GM23338 (cell line): ENCODE data around the gene BICC1. TPM values are rescaled to one million over a fixed set of nuclear protein-coding genes. Genes with fewer than 3 reads are reported as not detected.

Experiments
- ATAC-seq: fragments of 200-7000 bp; cut with Tn5 transposase; 3 replicates; pipeline ENCODE4 v1.9.1; 2020
- DNase-seq: peaks from one replicate; pipeline ENCODE4 v3.0.0-alpha.2; 2015; ENCODE audit warnings: low spot score
- H2AFZ ChIP-seq: fragments of 200-600 bp; sonication (generic); 2 replicates; pipeline ENCODE4 v1.8.0; 2016; ENCODE audit warnings: antibody characterized with exemption, mild to moderate bottlenecking, moderate library complexity
- H3F3A ChIP-seq: fragments of 200-600 bp; sonication (generic); replicated peaks from 2 replicates; pipeline ENCODE4 v1.8.0; 2017; ENCODE audit warnings: antibody characterized with exemption, mixed run types, low read depth
- H3K27ac ChIP-seq: fragments of 200-600 bp; sonication (generic); 2 replicates; pipeline ENCODE4 v1.6.1; 2016; ENCODE audit warnings: low read depth
- H3K27me3 ChIP-seq: fragments of 200-600 bp; sonication (generic); 2 replicates; pipeline ENCODE4 v1.8.0; 2016; ENCODE audit warnings: mild to moderate bottlenecking, mixed run types, moderate library complexity; ENCODE audit not compliant: insufficient read depth
- H3K36me3 ChIP-seq: fragments of 200-600 bp; sonication (generic); 2 replicates; pipeline ENCODE4 v1.8.0; 2016; ENCODE audit warnings: mild to moderate bottlenecking; ENCODE audit not compliant: insufficient read depth
- H3K4me1 ChIP-seq: fragments of 200-600 bp; sonication (generic); 2 replicates; pipeline ENCODE4 v1.8.0; 2016; ENCODE audit warnings: mild to moderate bottlenecking, moderate library complexity; ENCODE audit not compliant: insufficient read depth
- H3K4me2 ChIP-seq: fragments of 200-600 bp; sonication (generic); 2 replicates; pipeline ENCODE4 v1.7.1; 2017; ENCODE audit warnings: mixed run types
- H3K4me3 ChIP-seq: fragments of 200-600 bp; sonication (generic); 2 replicates; pipeline ENCODE4 v1.6.1; 2016; ENCODE audit warnings: mixed run types
- H3K79me2 ChIP-seq: fragments of 200-600 bp; sonication (generic); replicated peaks from 2 replicates; pipeline ENCODE4 v1.8.0; 2017; ENCODE audit warnings: mild to moderate bottlenecking; ENCODE audit not compliant: insufficient read depth
- H3K9me2 ChIP-seq: fragments of 200-600 bp; sonication (generic); 2 replicates; pipeline ENCODE4 v1.8.0; 2017; ENCODE audit not compliant: insufficient read depth
- H4K20me1 ChIP-seq: fragments of 200-600 bp; sonication (generic); replicated peaks from 2 replicates; pipeline ENCODE4 v1.8.0; 2017; ENCODE audit warnings: mild to moderate bottlenecking; ENCODE audit not compliant: insufficient read depth
- H3K27ac Mint-ChIP-seq: 2 replicates; pipeline ENCODE4 v1.8.0; 2020; ENCODE audit warnings: inconsistent platforms, mild to moderate bottlenecking, moderate library complexity, mixed read lengths
- H3K27me3 Mint-ChIP-seq: 3 replicates; pipeline ENCODE4 v1.8.0; 2022; ENCODE audit warnings: low read depth, mild to moderate bottlenecking, moderate library complexity, mixed read lengths, inconsistent platforms; ENCODE audit not compliant: insufficient read depth, poor library complexity
- H3K36me3 Mint-ChIP-seq: 3 replicates; pipeline ENCODE4 v1.8.0; 2021; ENCODE audit warnings: low read depth, mild to moderate bottlenecking, inconsistent platforms, moderate library complexity, mixed read lengths
- H3K4me1 Mint-ChIP-seq: 3 replicates; pipeline ENCODE4 v1.8.0; 2020; ENCODE audit warnings: mild to moderate bottlenecking, inconsistent platforms, mixed read lengths
- H3K4me3 Mint-ChIP-seq: 3 replicates; pipeline ENCODE4 v1.8.0; 2021; ENCODE audit warnings: moderate library complexity, mild to moderate bottlenecking, inconsistent platforms, mixed read lengths
- H3K9me3 Mint-ChIP-seq: 3 replicates; pipeline ENCODE4 v1.8.0; 2020; ENCODE audit warnings: moderate library complexity, mild to moderate bottlenecking, inconsistent platforms, mixed read lengths
- CREB1 ChIP-seq: fragments of 250-450 bp; sonication (Bioruptor Pico); IDR thresholded peaks from 2 replicates; pipeline ENCODE4 v1.5.0; 2020; ENCODE audit warnings: low read depth, mild to moderate bottlenecking, moderate library complexity
- EZH2 ChIP-seq: fragments of 200-600 bp; sonication (generic); IDR thresholded peaks from one replicate; pipeline ENCODE4 v1.8.0; 2017; ENCODE audit warnings: antibody characterized with exemption, mild to moderate bottlenecking, low read depth; ENCODE audit not compliant: unreplicated experiment
- EZH2phosphoT487 ChIP-seq: fragments of 200-600 bp; sonication (generic); IDR thresholded peaks from one replicate; pipeline ENCODE4 v1.8.1; 2018; ENCODE audit warnings: antibody characterized with exemption; ENCODE audit not compliant: unreplicated experiment
- JUNB ChIP-seq: IDR thresholded peaks from one replicate; pipeline ENCODE4 v1.6.1; 2016; ENCODE audit warnings: antibody characterized with exemption; ENCODE audit not compliant: unreplicated experiment
- NANOG ChIP-seq: IDR thresholded peaks from 2 replicates; pipeline ENCODE4 v1.6.1; 2016; ENCODE audit warnings: antibody characterized with exemption, borderline replicate concordance
- POLR2AphosphoS5 ChIP-seq: IDR thresholded peaks from 2 replicates; pipeline ENCODE4 v1.6.1; 2016; ENCODE audit warnings: antibody characterized with exemption, low read depth
- STAT1 ChIP-seq: IDR thresholded peaks from one replicate; pipeline ENCODE4 v1.6.1; 2016; ENCODE audit warnings: antibody characterized with exemption; ENCODE audit not compliant: unreplicated experiment
- ZNF114 ChIP-seq: fragments of 250-450 bp; sonication (Bioruptor Pico); IDR thresholded peaks from 2 replicates; pipeline ENCODE4 v1.5.0; 2020; ENCODE audit warnings: mild to moderate bottlenecking, moderate library complexity
- ZNF331 ChIP-seq: fragments of 250-450 bp; sonication (Bioruptor Pico); IDR thresholded peaks from 2 replicates; pipeline ENCODE4 v1.5.0; 2020; ENCODE audit warnings: low read depth, mild to moderate bottlenecking, moderate library complexity
- ZNF462 ChIP-seq: fragments of 250-450 bp; sonication (Bioruptor Pico); IDR thresholded peaks from 2 replicates; pipeline ENCODE4 v1.5.0; 2020; ENCODE audit warnings: mild to moderate bottlenecking, moderate library complexity
- polyA plus RNA-seq: library from polyadenylated mRNA; unstranded; fragments of >200 nt; fragmentation: Nextera tagmentation; extraction: Ambion mirVana; gene quantifications from 2 replicates; pipeline ENCODE4 v1.2.1, GENCODE V29; 2016
- total RNA-seq: library from RNA; depleted of rRNA; stranded (reverse); fragments of >200 nt; shearing (Covaris generic); gene quantifications from 2 replicates; pipeline ENCODE4 v1.2.3, GENCODE V29; 2014
- TF ChIP-seq, protein P1 (sequence below): IDR thresholded peaks from one replicate; pipeline ENCODE4 v1.6.1; 2018; ENCODE audit warnings: antibody characterized with exemption; ENCODE audit not compliant: unreplicated experiment
- TF ChIP-seq, protein P2 (sequence below), 2 experiments: fragments of 200-600 bp in 1 of 2; sonication (generic) in 1 of 2; conservative IDR thresholded peaks; 2 replicates each; pipeline versions ENCODE4 v1.5.1 to v1.6.1; 2016 to 2017; ENCODE audit warnings: antibody characterized with exemption in 2 of 2, low read depth in 2 of 2, mild to moderate bottlenecking in 2 of 2, moderate library complexity in 1 of 2

BICC1 gene
- total and polyA plus RNA-seq, 2 experiments from 2014 or later = 1.3 to 2.2 TPM

- TF ChIP-seq, protein P1, sequence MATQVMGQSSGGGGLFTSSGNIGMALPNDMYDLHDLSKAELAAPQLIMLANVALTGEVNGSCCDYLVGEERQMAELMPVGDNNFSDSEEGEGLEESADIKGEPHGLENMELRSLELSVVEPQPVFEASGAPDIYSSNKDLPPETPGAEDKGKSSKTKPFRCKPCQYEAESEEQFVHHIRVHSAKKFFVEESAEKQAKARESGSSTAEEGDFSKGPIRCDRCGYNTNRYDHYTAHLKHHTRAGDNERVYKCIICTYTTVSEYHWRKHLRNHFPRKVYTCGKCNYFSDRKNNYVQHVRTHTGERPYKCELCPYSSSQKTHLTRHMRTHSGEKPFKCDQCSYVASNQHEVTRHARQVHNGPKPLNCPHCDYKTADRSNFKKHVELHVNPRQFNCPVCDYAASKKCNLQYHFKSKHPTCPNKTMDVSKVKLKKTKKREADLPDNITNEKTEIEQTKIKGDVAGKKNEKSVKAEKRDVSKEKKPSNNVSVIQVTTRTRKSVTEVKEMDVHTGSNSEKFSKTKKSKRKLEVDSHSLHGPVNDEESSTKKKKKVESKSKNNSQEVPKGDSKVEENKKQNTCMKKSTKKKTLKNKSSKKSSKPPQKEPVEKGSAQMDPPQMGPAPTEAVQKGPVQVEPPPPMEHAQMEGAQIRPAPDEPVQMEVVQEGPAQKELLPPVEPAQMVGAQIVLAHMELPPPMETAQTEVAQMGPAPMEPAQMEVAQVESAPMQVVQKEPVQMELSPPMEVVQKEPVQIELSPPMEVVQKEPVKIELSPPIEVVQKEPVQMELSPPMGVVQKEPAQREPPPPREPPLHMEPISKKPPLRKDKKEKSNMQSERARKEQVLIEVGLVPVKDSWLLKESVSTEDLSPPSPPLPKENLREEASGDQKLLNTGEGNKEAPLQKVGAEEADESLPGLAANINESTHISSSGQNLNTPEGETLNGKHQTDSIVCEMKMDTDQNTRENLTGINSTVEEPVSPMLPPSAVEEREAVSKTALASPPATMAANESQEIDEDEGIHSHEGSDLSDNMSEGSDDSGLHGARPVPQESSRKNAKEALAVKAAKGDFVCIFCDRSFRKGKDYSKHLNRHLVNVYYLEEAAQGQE = no peak
- TF ChIP-seq, protein P2, sequence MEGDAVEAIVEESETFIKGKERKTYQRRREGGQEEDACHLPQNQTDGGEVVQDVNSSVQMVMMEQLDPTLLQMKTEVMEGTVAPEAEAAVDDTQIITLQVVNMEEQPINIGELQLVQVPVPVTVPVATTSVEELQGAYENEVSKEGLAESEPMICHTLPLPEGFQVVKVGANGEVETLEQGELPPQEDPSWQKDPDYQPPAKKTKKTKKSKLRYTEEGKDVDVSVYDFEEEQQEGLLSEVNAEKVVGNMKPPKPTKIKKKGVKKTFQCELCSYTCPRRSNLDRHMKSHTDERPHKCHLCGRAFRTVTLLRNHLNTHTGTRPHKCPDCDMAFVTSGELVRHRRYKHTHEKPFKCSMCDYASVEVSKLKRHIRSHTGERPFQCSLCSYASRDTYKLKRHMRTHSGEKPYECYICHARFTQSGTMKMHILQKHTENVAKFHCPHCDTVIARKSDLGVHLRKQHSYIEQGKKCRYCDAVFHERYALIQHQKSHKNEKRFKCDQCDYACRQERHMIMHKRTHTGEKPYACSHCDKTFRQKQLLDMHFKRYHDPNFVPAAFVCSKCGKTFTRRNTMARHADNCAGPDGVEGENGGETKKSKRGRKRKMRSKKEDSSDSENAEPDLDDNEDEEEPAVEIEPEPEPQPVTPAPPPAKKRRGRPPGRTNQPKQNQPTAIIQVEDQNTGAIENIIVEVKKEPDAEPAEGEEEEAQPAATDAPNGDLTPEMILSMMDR (conservative IDR thresholded peaks at IDR 0.05; ENCODE audit: low read depth in 2 of 2) = no peak
- TF ChIP-seq POLR2AphosphoS5 = no peak
- TF ChIP-seq NANOG = no peak
- TF ChIP-seq STAT1 = no peak
- TF ChIP-seq EZH2 = no peak
- no peak for TF ChIP-seq ZNF331 (CRISPR knock-in tag)
- no peak for TF ChIP-seq EZH2phosphoT487
- no peak for TF ChIP-seq CREB1 (CRISPR knock-in tag)
- TF ChIP-seq JUNB = no peak
- TF ChIP-seq ZNF114 = no peak
Observed at GRCh38 chr10:58502956-58503355, 9.7 kb upstream of the BICC1 start (continued).

GRCh38 chr10:58508316-58508715 lies 4.4 kb upstream of the BICC1 start:
- H3K27ac Mint-ChIP-seq = no peak overlapping the region
- Histone ChIP-seq H4K20me1 (no peaks in the 10 kb centered on the region), H3K79me2 (no peaks in the 10 kb centered on the region), H3K9me2 (no peaks in the 10 kb centered on the region), H3K4me2 (no peak overlapping the region), H3K27me3 (peaks cover 24% of the 10 kb centered on the region), H2AFZ (no peak overlapping the region), H3K4me3 (no peak overlapping the region), H3K36me3 (no peaks in the 10 kb centered on the region), H3K27ac (no peak overlapping the region), H3K4me1 (peaks cover 13% of the 10 kb centered on the region), H3F3A (no peaks in the 10 kb centered on the region; the same call in 1 of the 2 replicates)
- H3K9me3 Mint-ChIP-seq = no peaks in the 10 kb centered on the region; the same call in 2 of the 3 replicates
- H3K36me3 Mint-ChIP-seq = no peaks in the 10 kb centered on the region; the same call in 2 of the 3 replicates
- H3K27me3 Mint-ChIP-seq = peaks cover 14% of the 10 kb centered on the region
- H3K4me1 Mint-ChIP-seq = peaks cover 17% of the 10 kb centered on the region
- no peak for ATAC-seq
- DNase-seq = no peak
- H3K4me3 Mint-ChIP-seq = no peak overlapping the region
- TF ChIP-seq POLR2AphosphoS5 (no peak), ZNF462 (CRISPR knock-in tag) (no peak), ZNF331 (CRISPR knock-in tag) (no peak), EZH2phosphoT487 (no peak)
- TF ChIP-seq, protein P2 (conservative IDR thresholded peaks at IDR 0.05; ENCODE audit: low read depth in 2 of 2) = no peak
